ENCODE data around the gene PRKRA. TPM values are rescaled to one million over a fixed set of nuclear protein-coding genes. Genes with fewer than 3 reads are reported as not detected.
A peak's percentile ranks its signal among the peaks of the same experiment; 100 is the strongest.

The PRKRA gene
- total RNA-seq, 1 donor from 2014 or later: 135 TPM

DNA sequence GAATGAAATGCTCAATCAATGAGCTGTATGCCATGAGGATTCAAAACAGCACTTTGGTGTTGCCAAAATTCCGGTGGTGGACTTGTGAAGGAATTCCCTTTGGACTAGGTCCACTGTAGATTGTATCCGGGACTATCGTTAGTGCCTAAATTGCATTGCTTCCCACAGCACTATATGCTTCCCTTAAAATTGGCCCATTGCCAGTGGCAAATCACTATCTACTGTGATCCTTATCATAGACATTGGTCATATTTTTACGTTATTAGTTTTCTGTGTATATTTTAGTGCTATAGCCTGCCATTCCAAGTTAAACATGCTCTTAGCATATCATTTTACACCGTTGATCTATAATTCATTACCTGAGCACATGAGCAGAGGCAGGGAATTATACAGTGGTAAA, 1.9 kb upstream of the PRKRA start:
- H3K4me3 ChIP-seq: no peak overlapping the region
- H3K9ac ChIP-seq: no peak overlapping the region
- H2AFZ ChIP-seq (replicated peaks): no peak overlapping the region
- H3K9me3 ChIP-seq (ENCODE audit: low read depth): no peaks in the 10 kb centered on the region
- Mint-ChIP-seq H3K27me3 (ENCODE audit: insufficient read depth, low read depth) (no peaks in the 10 kb centered on the region), H3K9me3 (no peaks in the 10 kb centered on the region), H3K4me1 (peaks cover 27% of the 10 kb centered on the region), H3K36me3 (peaks cover 5% of the 10 kb centered on the region), H3K4me3 (no peak overlapping the region), H3K27ac (no peak overlapping the region)
- H3K79me2 ChIP-seq (ENCODE audit: low read depth): peaks cover 26% of the 10 kb centered on the region
- H3K4me1 ChIP-seq: peaks cover 19% of the 10 kb centered on the region
- H3F3A ChIP-seq (ENCODE audit: low read depth): peaks cover 32% of the 10 kb centered on the region
- H3K27ac ChIP-seq: no peak overlapping the region
- no peak for TF ChIP-seq EZH2phosphoT487 (IDR thresholded peaks at IDR 0.05)
- TF ChIP-seq EZH2 (IDR thresholded peaks at IDR 0.05): no peak
- TF ChIP-seq, protein P1, sequence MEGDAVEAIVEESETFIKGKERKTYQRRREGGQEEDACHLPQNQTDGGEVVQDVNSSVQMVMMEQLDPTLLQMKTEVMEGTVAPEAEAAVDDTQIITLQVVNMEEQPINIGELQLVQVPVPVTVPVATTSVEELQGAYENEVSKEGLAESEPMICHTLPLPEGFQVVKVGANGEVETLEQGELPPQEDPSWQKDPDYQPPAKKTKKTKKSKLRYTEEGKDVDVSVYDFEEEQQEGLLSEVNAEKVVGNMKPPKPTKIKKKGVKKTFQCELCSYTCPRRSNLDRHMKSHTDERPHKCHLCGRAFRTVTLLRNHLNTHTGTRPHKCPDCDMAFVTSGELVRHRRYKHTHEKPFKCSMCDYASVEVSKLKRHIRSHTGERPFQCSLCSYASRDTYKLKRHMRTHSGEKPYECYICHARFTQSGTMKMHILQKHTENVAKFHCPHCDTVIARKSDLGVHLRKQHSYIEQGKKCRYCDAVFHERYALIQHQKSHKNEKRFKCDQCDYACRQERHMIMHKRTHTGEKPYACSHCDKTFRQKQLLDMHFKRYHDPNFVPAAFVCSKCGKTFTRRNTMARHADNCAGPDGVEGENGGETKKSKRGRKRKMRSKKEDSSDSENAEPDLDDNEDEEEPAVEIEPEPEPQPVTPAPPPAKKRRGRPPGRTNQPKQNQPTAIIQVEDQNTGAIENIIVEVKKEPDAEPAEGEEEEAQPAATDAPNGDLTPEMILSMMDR (IDR thresholded peaks at IDR 0.05): no peak
- no peak for DNase-seq (ENCODE audit: low spot score)
- H4K20me1 ChIP-seq (ENCODE audit: low read depth): peaks cover 25% of the 10 kb centered on the region
- peaks cover 1% of the 10 kb centered on the region for H3K36me3 ChIP-seq
- no peaks in the 10 kb centered on the region for H3K27me3 ChIP-seq
- H3K4me2 ChIP-seq: no peak overlapping the region

DNA sequence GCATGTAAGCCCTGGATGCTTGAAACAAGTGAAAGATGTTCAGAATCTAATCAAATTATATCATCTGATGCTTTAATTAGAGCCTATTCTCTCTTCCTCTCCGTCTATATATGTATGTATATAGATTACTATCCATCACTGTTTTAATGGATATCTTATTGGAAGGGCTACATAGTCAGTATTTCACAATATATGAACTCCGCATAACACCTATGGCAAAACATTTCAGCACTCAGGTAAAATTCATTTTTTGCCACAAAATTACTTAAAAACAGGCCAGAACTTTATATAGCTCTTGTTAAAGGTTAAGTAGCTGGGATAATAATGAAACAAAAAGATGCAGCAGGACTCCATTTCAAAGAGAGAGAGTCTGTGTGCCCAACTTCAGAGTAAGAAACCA, 1.4 kb upstream of the PRKRA start:
- no peak overlapping the region for H3K4me2 ChIP-seq
- H3K4me3 ChIP-seq: no peak overlapping the region
- H3K9ac ChIP-seq: no peak overlapping the region
- H3K36me3 ChIP-seq: peaks cover 7% of the 10 kb centered on the region
- H3K4me3 Mint-ChIP-seq: peak overlapping the region; percentile 22
- H3K4me1 Mint-ChIP-seq: peaks cover 27% of the 10 kb centered on the region
- peaks cover 19% of the 10 kb centered on the region for H3K4me1 ChIP-seq
- peaks cover 27% of the 10 kb centered on the region for H4K20me1 ChIP-seq (ENCODE audit: low read depth)
- H3F3A ChIP-seq (ENCODE audit: low read depth): peaks cover 32% of the 10 kb centered on the region
- H3K27me3 ChIP-seq: no peaks in the 10 kb centered on the region
- H3K27ac Mint-ChIP-seq: no peak overlapping the region
- no peak overlapping the region for H2AFZ ChIP-seq (replicated peaks)
- no peaks in the 10 kb centered on the region for H3K9me3 Mint-ChIP-seq
- no peaks in the 10 kb centered on the region for H3K27me3 Mint-ChIP-seq (ENCODE audit: insufficient read depth, low read depth)
- H3K27ac ChIP-seq: peak overlapping the region; percentile 99
- H3K79me2 ChIP-seq (ENCODE audit: low read depth): peaks cover 32% of the 10 kb centered on the region
- peaks cover 8% of the 10 kb centered on the region for H3K36me3 Mint-ChIP-seq
- TF ChIP-seq EZH2 (IDR thresholded peaks at IDR 0.05) (no peak), EZH2phosphoT487 (IDR thresholded peaks at IDR 0.05) (no peak)
- TF ChIP-seq, protein P1 (IDR thresholded peaks at IDR 0.05): no peak
- no peak for DNase-seq (ENCODE audit: low spot score)
- no peaks in the 10 kb centered on the region for H3K9me3 ChIP-seq (ENCODE audit: low read depth)

DNA sequence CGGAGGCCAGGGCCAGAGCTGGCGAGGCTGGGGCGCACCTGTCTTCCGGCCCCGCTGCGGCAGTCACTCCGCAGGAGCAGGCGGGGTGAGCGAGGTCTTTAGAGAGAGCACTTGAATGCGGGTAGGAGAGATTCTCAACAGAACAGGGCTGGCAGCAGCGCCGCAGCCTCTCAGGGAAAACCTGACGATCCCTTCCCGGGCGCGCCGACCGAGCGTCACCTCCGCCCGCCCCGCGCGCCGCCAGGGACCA, 526 bp downstream of the PRKRA start:
- H3K9ac ChIP-seq: peak overlapping the region; percentile 83
- peaks cover 27% of the 10 kb centered on the region for H3K4me1 Mint-ChIP-seq
- H2AFZ ChIP-seq (replicated peaks): peak overlapping the region; percentile 27
- H3K36me3 Mint-ChIP-seq: peaks cover 14% of the 10 kb centered on the region
- no peak overlapping the region for H3K27ac Mint-ChIP-seq
- no peaks in the 10 kb centered on the region for H3K27me3 ChIP-seq
- H3K36me3 ChIP-seq: peaks cover 15% of the 10 kb centered on the region
- H3K4me2 ChIP-seq: peak overlapping the region; percentile 96
- H3K9me3 ChIP-seq (ENCODE audit: low read depth): no peaks in the 10 kb centered on the region
- DNase-seq (ENCODE audit: low spot score): no peak
- H3K4me3 ChIP-seq: peak overlapping the region; percentile 81
- peaks cover 27% of the 10 kb centered on the region for H4K20me1 ChIP-seq (ENCODE audit: low read depth)
- no peaks in the 10 kb centered on the region for H3K9me3 Mint-ChIP-seq
- peak overlapping the region; percentile 89 for H3K4me3 Mint-ChIP-seq
- H3F3A ChIP-seq (ENCODE audit: low read depth): peaks cover 32% of the 10 kb centered on the region
- peaks cover 47% of the 10 kb centered on the region for H3K79me2 ChIP-seq (ENCODE audit: low read depth)
- peaks cover 19% of the 10 kb centered on the region for H3K4me1 ChIP-seq
- TF ChIP-seq EZH2phosphoT487 (IDR thresholded peaks at IDR 0.05) (no peak), EZH2 (IDR thresholded peaks at IDR 0.05) (no peak)
- TF ChIP-seq, protein P1 (IDR thresholded peaks at IDR 0.05): no peak
- H3K27ac ChIP-seq: peak overlapping the region; percentile 99
- no peaks in the 10 kb centered on the region for H3K27me3 Mint-ChIP-seq (ENCODE audit: insufficient read depth, low read depth)
